Small intestine (tissue), 7 donors: ENCODE measurements around the gene IGF2R. TPM values are rescaled to one million over a fixed set of nuclear protein-coding genes. Genes with fewer than 3 reads are reported as not detected.

ENCODE experiments used
- DNase-seq, 2 donors: peaks; one replicate each; pipeline versions ENCODE4 v3.0.0 to v3.0.0-alpha.2; 2013
- FAIRE-seq: peaks from 2 replicates; lab custom pipeline; 2012; peaks lifted over from hg19 to GRCh38; lab: Jason Lieb, UNC
- H3K27ac ChIP-seq, 3 donors: one replicate each; pipeline ENCODE4 v1.5.1; 2013; ENCODE audit warnings: low read length in 2 of 3, mild to moderate bottlenecking in 2 of 3, control low read depth in 1 of 3, inconsistent platforms in 1 of 3, low read depth in 1 of 3, moderate library complexity in 1 of 3
- H3K27me3 ChIP-seq, 3 donors: one replicate each; pipeline ENCODE4 v1.6.1; 2013; ENCODE audit warnings: low read length in 3 of 3, inconsistent platforms in 1 of 3; ENCODE audit not compliant: control insufficient read depth in 3 of 3, insufficient read depth in 3 of 3
- H3K36me3 ChIP-seq, 3 donors: one replicate each; pipeline ENCODE4 v1.6.1; 2013; ENCODE audit warnings: low read length in 3 of 3, inconsistent platforms in 1 of 3, low read depth in 1 of 3, mild to moderate bottlenecking in 1 of 3, moderate library complexity in 1 of 3; ENCODE audit not compliant: control insufficient read depth in 3 of 3, insufficient read depth in 2 of 3
- H3K4me1 ChIP-seq, 3 donors: one replicate each; pipeline ENCODE4 v1.6.1; 2013; ENCODE audit warnings: low read length in 2 of 3, inconsistent platforms in 1 of 3, low read depth in 1 of 3, mild to moderate bottlenecking in 1 of 3, moderate library complexity in 1 of 3; ENCODE audit not compliant: control insufficient read depth in 3 of 3, insufficient read depth in 2 of 3
- H3K4me3 ChIP-seq, 3 donors: one replicate each; pipeline ENCODE4 v1.5.1; 2013; ENCODE audit warnings: low read length in 3 of 3, control low read depth in 1 of 3, inconsistent platforms in 1 of 3, low read depth in 1 of 3, mild to moderate bottlenecking in 1 of 3, moderate library complexity in 1 of 3
- H3K9me3 ChIP-seq, 2 donors: one replicate each; pipeline ENCODE4 v1.6.1; 2013; ENCODE audit warnings: low read depth in 1 of 2, low read length in 1 of 2; ENCODE audit not compliant: control insufficient read depth in 2 of 2, insufficient read depth in 1 of 2
- WGBS, 3 donors: extraction: QIAGEN DNeasy Blood & Tissue Kit; methylation state at CpG; one replicate each; pipeline ENCODE4 v1.1.7; 2013; 5-methylcytosine and 5-hydroxymethylcytosine counted together
- polyA plus RNA-seq, 4 donors: library from polyadenylated mRNA; stranded (reverse) in 3 of 4; unstranded in 1 of 4; fragments of 200-250 nt in 3 of 4; fragments of 120-200 nt in 1 of 4; gene quantifications; one replicate each; pipeline versions ENCODE4 v1.2.1 to v1.2.3, GENCODE V29; 2013
- donor health status: healthy with polysubstance abuse.
- donor health status: control.
- donor health status: control.
- donor health status: Bipolar disorder and iron deficiency.
- donor health status: healthy.

Gene IGF2R
- polyA plus RNA-seq, 4 donors: 4.9 to 111 (median 14.7) TPM

DNA sequence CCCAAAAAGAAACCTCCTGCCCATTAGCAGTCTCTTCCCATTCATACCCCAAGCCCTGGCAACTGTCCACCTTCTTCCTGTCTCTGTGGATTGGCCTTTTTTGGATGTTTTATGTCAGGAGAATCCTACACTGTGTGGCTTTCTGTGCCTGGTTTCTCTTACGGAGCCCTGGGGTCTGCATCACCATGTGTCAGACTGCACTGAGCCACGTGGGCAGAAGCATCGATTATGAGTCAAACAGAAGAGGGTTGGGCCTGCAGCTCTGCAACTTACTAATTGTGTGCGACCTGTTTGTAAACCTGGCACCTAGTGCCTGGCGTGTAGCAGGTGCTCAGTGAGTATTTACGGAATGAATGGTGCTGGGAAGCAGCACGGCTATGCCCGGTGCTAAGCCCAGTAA lies 62.6 kb downstream of the IGF2R start:
- DNase-seq: no peak
- Histone ChIP-seq H3K4me3 (no peak overlapping the region), H3K4me1 (peaks cover 0 to 5% (median 0%) of the 10 kb centered on the region in 3 donors), H3K27ac (no peak overlapping the region), H3K36me3 (peaks cover 11 to 72% (median 13%) of the 10 kb centered on the region in 3 donors), H3K9me3 (no peaks in the 10 kb centered on the region), H3K27me3 (no peaks in the 10 kb centered on the region)
- no peak for FAIRE-seq
- WGBS, 3 donors: 94 to 95% (median 95%) methylated on average over 8 of the region's 8 CpGs

GRCh38 chr6:160031871-160032270 lies 63.0 kb downstream of the IGF2R start:
- Histone ChIP-seq H3K36me3 (peaks cover 12 to 74% (median 13%) of the 10 kb centered on the region in 3 donors), H3K4me3 (no peak overlapping the region), H3K27ac (no peak overlapping the region), H3K9me3 (no peaks in the 10 kb centered on the region), H3K4me1 (peaks cover 0 to 5% (median 0%) of the 10 kb centered on the region in 3 donors), H3K27me3 (no peaks in the 10 kb centered on the region)
- DNase-seq (no peak), FAIRE-seq (no peak)
- WGBS, 3 donors: 93 to 96% (median 95%) methylated on average over 11 of the region's 11 CpGs

- no peak for FAIRE-seq
- Histone ChIP-seq H3K27me3 (no peaks in the 10 kb centered on the region), H3K9me3 (no peaks in the 10 kb centered on the region), H3K27ac (no peak overlapping the region), H3K4me3 (no peak overlapping the region), H3K4me1 (peaks cover 0 to 5% (median 0%) of the 10 kb centered on the region in 3 donors), H3K36me3 (peaks cover 13 to 69% (median 14%) of the 10 kb centered on the region in 3 donors)
- no peak for DNase-seq
- WGBS, 3 donors: 96 to 99% (median 98%) methylated on average over 7 of the region's 7 CpGs
Measured at GRCh38 chr6:160032538-160032937, 63.7 kb downstream of the IGF2R start.

DNA sequence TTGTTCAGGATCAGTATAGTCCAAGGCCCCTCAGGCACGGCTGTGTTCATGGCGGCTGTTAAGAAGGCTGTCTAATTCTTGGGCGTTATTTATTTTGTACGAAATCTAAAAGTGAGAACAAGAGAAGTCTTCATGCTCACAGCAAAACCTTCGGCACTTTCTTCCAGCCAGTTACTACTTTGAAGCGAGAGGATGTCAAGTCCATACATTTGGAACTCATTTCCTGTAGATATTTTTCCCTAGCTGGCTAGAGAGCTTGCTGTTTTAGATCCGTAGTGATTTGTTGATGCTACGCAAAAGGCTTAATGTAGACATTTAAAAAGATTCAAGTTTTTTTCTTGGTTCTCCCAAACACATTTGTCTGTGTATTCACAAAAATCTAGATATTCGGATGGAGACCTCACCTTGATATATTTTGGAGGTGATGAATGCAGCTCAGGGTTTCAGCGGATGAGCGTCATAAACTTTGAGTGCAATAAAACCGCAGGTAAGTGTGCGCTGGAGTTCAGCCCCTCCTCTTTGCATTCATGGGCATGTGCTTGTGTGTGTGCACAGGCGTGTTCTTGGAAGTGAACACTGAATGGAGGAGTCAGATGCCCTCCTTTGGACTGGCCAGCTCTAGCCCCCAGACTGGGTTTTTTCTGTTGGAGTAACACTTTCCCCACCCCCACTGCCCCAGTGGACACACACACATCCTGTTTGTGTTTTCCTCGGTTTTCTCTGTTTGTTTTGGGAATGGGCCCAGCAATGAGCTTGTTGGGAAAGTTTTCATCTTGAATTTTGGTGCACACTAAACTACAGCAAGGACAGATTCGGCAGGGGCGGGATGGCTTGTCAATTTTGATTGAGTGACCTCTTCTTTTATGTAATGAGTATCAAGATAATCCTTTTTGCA lies 65.4 kb downstream of the IGF2R start:
- H3K4me1 ChIP-seq: peaks cover 0 to 5% (median 0%) of the 10 kb centered on the region in 3 donors
- H3K27ac ChIP-seq: no peak overlapping the region
- peaks cover 13 to 67% (median 16%) of the 10 kb centered on the region in 3 donors for H3K36me3 ChIP-seq
- H3K4me3 ChIP-seq: no peak overlapping the region
- DNase-seq (no peak), FAIRE-seq (no peak)
- H3K27me3 ChIP-seq: no peaks in the 10 kb centered on the region
- WGBS, 3 donors: 82 to 89% (median 86%) methylated on average over 17 of the region's 17 CpGs
- no peaks in the 10 kb centered on the region for H3K9me3 ChIP-seq

GRCh38 chr6:160035241-160035640 lies 66.4 kb downstream of the IGF2R start:
- Histone ChIP-seq H3K9me3 (no peaks in the 10 kb centered on the region), H3K36me3 (peaks cover 13 to 68% (median 15%) of the 10 kb centered on the region in 3 donors), H3K27me3 (no peaks in the 10 kb centered on the region), H3K4me3 (no peak overlapping the region), H3K4me1 (peaks cover 0 to 4% (median 0%) of the 10 kb centered on the region in 3 donors), H3K27ac (no peak overlapping the region)
- 91 to 97% (median 94%) methylated on average over 7 of the region's 7 CpGs for WGBS, 3 donors
- FAIRE-seq (no peak), DNase-seq (no peak)

GRCh38 chr6:160035693-160036330 lies 66.9 kb downstream of the IGF2R start:
- DNase-seq (no peak), FAIRE-seq (no peak)
- Histone ChIP-seq H3K27me3 (no peaks in the 10 kb centered on the region), H3K9me3 (no peaks in the 10 kb centered on the region), H3K36me3 (peaks cover 13 to 69% (median 17%) of the 10 kb centered on the region in 3 donors), H3K27ac (no peak overlapping the region), H3K4me1 (no peaks in the 10 kb centered on the region), H3K4me3 (no peak overlapping the region)
- WGBS, 3 donors: 94 to 95% (median 95%) methylated on average over 12 of the region's 12 CpGs

- DNase-seq: no peak
- H3K4me1 ChIP-seq: no peaks in the 10 kb centered on the region
- peaks cover 13 to 71% (median 22%) of the 10 kb centered on the region in 3 donors for H3K36me3 ChIP-seq
- no peaks in the 10 kb centered on the region for H3K9me3 ChIP-seq
- FAIRE-seq: no peak
- H3K27ac ChIP-seq: no peak overlapping the region
- H3K4me3 ChIP-seq: no peak overlapping the region
- WGBS, 3 donors: 87 to 97% (median 93%) methylated on average over 6 of the region's 6 CpGs
- H3K27me3 ChIP-seq: no peaks in the 10 kb centered on the region
Measured at GRCh38 chr6:160036331-160036695, 67.4 kb downstream of the IGF2R start.

- H3K36me3 ChIP-seq: peaks cover 8 to 71% (median 25%) of the 10 kb centered on the region in 3 donors
- H3K4me1 ChIP-seq: no peaks in the 10 kb centered on the region
- no peaks in the 10 kb centered on the region for H3K27me3 ChIP-seq
- DNase-seq: no peak
- no peaks in the 10 kb centered on the region for H3K9me3 ChIP-seq
- no peak overlapping the region for H3K27ac ChIP-seq
- WGBS, 3 donors: 79 to 85% (median 82%) methylated on average over 4 of the region's 4 CpGs
- FAIRE-seq: no peak
- no peak overlapping the region for H3K4me3 ChIP-seq
Measured at GRCh38 chr6:160036790-160037206, 67.9 kb downstream of the IGF2R start.
